GM06990 (cell line): ENCODE results near the gene DSCAML1.
"Not testable (repeated sequence)": the region's sequence is repeated elsewhere in the genome, so short reads cannot be mapped to it uniquely, and the experiment has no call there.

Experiments
- DNase-seq: peaks from one replicate; pipeline ENCODE4 v3.0.0-alpha.2; 2011; ENCODE audit not compliant: insufficient read length; ENCODE audit errors: extremely low read depth
- H3K27me3 ChIP-seq: replicated peaks from 2 replicates; pipeline ENCODE4 v1.6.0; 2011; ENCODE audit warnings: low read length; ENCODE audit not compliant: control insufficient read depth, insufficient read depth
- H3K36me3 ChIP-seq: 2 replicates; pipeline ENCODE4 v1.5.1; 2011; ENCODE audit warnings: low read length; ENCODE audit not compliant: control insufficient read depth, insufficient read depth
- H3K4me3 ChIP-seq: replicated peaks from 2 replicates; pipeline ENCODE4 v1.5.1; 2011; ENCODE audit warnings: low read depth, mild to moderate bottlenecking, control low read depth, low read length
- CTCF ChIP-seq: IDR thresholded peaks from 2 replicates; pipeline ENCODE4 v1.5.1; 2011; ENCODE audit warnings: low read length, control low read depth, mild to moderate bottlenecking, inconsistent platforms; ENCODE audit not compliant: insufficient read depth, poor library complexity, severe bottlenecking

Gene DSCAML1

GRCh38 chr11:117766026-117766425, 31.0 kb downstream of the DSCAML1 start:
- Histone ChIP-seq H3K36me3 (no peaks in the 10 kb centered on the region), H3K4me3 (no peak overlapping the region), H3K27me3 (peaks cover 1% of the 10 kb centered on the region; the same call in 1 of the 2 replicates)
- TF ChIP-seq CTCF: no peak
- no peak for DNase-seq

- Histone ChIP-seq H3K4me3 (no peak overlapping the region), H3K27me3 (peaks cover 1% of the 10 kb centered on the region; the same call in 1 of the 2 replicates), H3K36me3 (no peaks in the 10 kb centered on the region)
- no peak for DNase-seq
- no peak for TF ChIP-seq CTCF
These were observed 31.9 kb downstream of the DSCAML1 start for GRCh38 chr11:117765068-117765467.

GRCh38 chr11:117763465-117763864, 33.6 kb downstream of the DSCAML1 start:
- H3K4me3 ChIP-seq, H3K36me3 ChIP-seq, H3K27me3 ChIP-seq, DNase-seq: not testable (repeated sequence)

DNA sequence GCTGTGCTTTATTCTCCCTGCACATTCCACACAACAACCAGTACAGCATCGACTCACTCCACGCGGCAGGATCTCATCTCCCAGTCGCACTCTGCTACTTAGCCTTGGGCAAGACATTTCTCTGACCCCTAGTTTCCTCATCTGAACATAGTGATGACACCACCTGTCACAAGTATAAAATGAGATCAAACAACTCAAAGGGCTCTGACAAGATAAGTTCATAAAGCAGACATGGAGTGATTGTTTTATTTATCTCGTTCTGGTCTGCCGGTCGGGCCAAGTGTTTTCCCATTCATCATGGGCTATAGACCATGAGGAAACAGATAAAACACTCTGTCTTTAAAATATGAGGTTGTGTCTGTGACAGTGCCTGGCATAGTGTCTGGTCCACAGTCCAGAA, 35.0 kb downstream of the DSCAML1 start:
- Histone ChIP-seq H3K36me3 (no peaks in the 10 kb centered on the region), H3K27me3 (0 out of 2 replicates have a peak, but pooled peaks cover 1% of the 10 kb centered on the region), H3K4me3 (no peak overlapping the region)
- DNase-seq: no peak
- TF ChIP-seq CTCF: no peak

DNA sequence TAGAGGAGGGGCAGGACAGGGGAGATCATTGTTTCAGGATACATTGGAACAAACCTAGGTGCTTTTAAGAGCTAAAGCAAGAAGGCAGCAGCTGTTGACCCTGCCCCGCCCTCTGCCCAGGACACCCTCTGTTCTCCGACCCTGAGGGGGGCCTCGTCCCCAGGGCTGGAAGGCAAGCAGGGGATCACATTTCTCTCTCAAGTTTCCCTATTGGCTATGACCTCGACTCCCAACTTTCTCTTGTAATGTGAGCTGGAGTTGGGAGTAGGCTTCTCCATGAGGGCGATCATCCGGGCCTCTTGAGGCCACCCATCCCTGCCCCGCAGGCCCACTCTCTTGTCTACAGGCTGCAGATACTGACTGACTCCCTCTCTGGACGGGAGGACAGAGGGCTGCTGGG, 37.7 kb downstream of the DSCAML1 start:
- DNase-seq: no peak
- no peak overlapping the region for H3K4me3 ChIP-seq
- TF ChIP-seq CTCF: no peak
- H3K27me3 ChIP-seq: peaks cover 1% of the 10 kb centered on the region; the same call in 1 of the 2 replicates
- H3K36me3 ChIP-seq: no peaks in the 10 kb centered on the region

DNA sequence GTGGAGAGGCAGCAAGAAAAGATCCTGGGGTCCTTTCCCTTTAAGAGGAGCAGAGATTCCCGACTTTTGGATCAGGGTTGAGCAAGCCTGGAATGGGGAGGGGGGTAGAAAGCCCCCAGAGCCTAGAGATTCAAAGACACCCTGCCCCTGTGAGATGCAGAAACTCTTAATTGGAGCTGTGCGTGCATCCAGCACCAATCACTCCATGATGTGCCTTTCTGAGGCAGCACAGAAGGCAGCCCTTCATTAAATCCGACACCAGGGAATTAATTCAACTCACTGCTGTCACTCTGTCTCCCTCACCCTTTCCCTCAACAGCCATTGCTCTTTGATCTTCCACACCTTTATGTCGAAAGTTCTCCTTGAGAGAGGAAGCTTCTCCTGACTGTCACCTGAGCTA, 43.0 kb downstream of the DSCAML1 start:
- no peak for TF ChIP-seq CTCF
- DNase-seq: no peak
- no peaks in the 10 kb centered on the region for H3K36me3 ChIP-seq
- no peak overlapping the region for H3K4me3 ChIP-seq
- H3K27me3 ChIP-seq: peaks cover 3% of the 10 kb centered on the region
